GM12878 (cell line): Measurements from ENCODE around the gene ADAM15. TPM values are rescaled to one million over a fixed set of nuclear protein-coding genes. Genes with fewer than 3 reads are reported as not detected.

Experiments used
- BCL11A ChIP-seq: IDR thresholded peaks from 2 replicates; pipeline ENCODE4 v1.6.1; 2011; ENCODE audit warnings: low read depth, low read length
- BHLHE40 ChIP-seq, 2 experiments: fragments of 450-650 bp in 1 of 2; IDR thresholded peaks; 2 replicates each; pipeline ENCODE4 v1.6.1; 2011 to 2017; ENCODE audit warnings: low read depth in 2 of 2, borderline replicate concordance in 1 of 2, improper control_type of control experiment in 1 of 2, low read length in 1 of 2, mild to moderate bottlenecking in 1 of 2
- CEBPB ChIP-seq, 2 experiments: fragments of 150-350 bp in 1 of 2; IDR thresholded peaks; 2 replicates each; pipeline ENCODE4 v1.6.1; 2012 to 2014; ENCODE audit warnings: low read depth in 2 of 2, low read length in 2 of 2, borderline replicate concordance in 1 of 2, inconsistent platforms in 1 of 2
- CHD2 ChIP-seq: IDR thresholded peaks from 2 replicates; pipeline ENCODE4 v1.6.1; 2011; ENCODE audit warnings: low read depth, low read length, improper control_type of control experiment, borderline replicate concordance
- CREM ChIP-seq: IDR thresholded peaks from 2 replicates; pipeline ENCODE4 v1.6.1; 2014; ENCODE audit warnings: antibody characterized with exemption, low read depth
- EP300 ChIP-seq, 2 experiments: fragments of 150-350 bp in 1 of 2; IDR thresholded peaks; 2 replicates each; pipeline ENCODE4 v1.6.1; 2011 to 2012; ENCODE audit warnings: low read depth in 2 of 2, low read length in 2 of 2, borderline replicate concordance in 1 of 2, improper control_type of control experiment in 1 of 2, inconsistent platforms in 1 of 2; ENCODE audit not compliant: control insufficient read depth in 1 of 2
- FOS ChIP-seq: IDR thresholded peaks from 3 replicates; pipeline ENCODE4 v1.6.1; 2011; ENCODE audit warnings: borderline replicate concordance; ENCODE audit not compliant: insufficient read length; ENCODE audit errors: extremely low read depth
- HDAC2 ChIP-seq: fragments of 200-600 bp; sonication (generic); IDR thresholded peaks from 2 replicates; pipeline ENCODE4 v1.6.1; 2017
- IRF4 ChIP-seq: IDR thresholded peaks from 2 replicates; pipeline ENCODE4 v1.6.1; 2011; ENCODE audit warnings: low read depth, low read length
- IRF5 ChIP-seq: fragments of 450-650 bp; IDR thresholded peaks from 2 replicates; pipeline ENCODE4 v1.6.1; 2017; ENCODE audit warnings: borderline replicate concordance
- JUND ChIP-seq: IDR thresholded peaks from 2 replicates; pipeline ENCODE4 v1.6.1; 2012; ENCODE audit warnings: low read depth, mild to moderate bottlenecking, low read length, improper control_type of control experiment, moderate library complexity
- MXI1 ChIP-seq: fragments of 150-350 bp; IDR thresholded peaks from 2 replicates; pipeline ENCODE4 v1.6.1; 2011; ENCODE audit warnings: low read depth, mild to moderate bottlenecking, inconsistent platforms, low read length, improper control_type of control experiment
- MYB ChIP-seq: fragments of 150-350 bp; IDR thresholded peaks from 2 replicates; pipeline ENCODE4 v1.6.1; 2014; ENCODE audit warnings: mild to moderate bottlenecking, low read depth, low read length, borderline replicate concordance
- PBX3 ChIP-seq: IDR thresholded peaks from 2 replicates; pipeline ENCODE4 v1.6.1; 2011; ENCODE audit warnings: mild to moderate bottlenecking, low read depth, low read length, moderate library complexity; ENCODE audit not compliant: insufficient replicate concordance
- PRDM15 ChIP-seq: fragments of 450-650 bp; formaldehyde crosslinking; IDR thresholded peaks from 2 replicates; pipeline ENCODE4 v1.4.0; 2020; ENCODE audit warnings: mild to moderate bottlenecking, moderate library complexity
- RAD21 ChIP-seq: IDR thresholded peaks from 2 replicates; pipeline ENCODE4 v1.6.1; 2011; ENCODE audit warnings: mild to moderate bottlenecking, low read depth, low read length, moderate library complexity; ENCODE audit not compliant: insufficient read depth
- SMC3 ChIP-seq: IDR thresholded peaks from 2 replicates; pipeline ENCODE4 v1.6.1; 2011; ENCODE audit warnings: low read length, improper control_type of control experiment, borderline replicate concordance
- SP1 ChIP-seq: IDR thresholded peaks from one replicate; pipeline ENCODE4 v1.6.1; 2011; ENCODE audit warnings: low read depth, low read length
- SRF ChIP-seq, 2 experiments: IDR thresholded peaks; 2 replicates each; pipeline ENCODE4 v1.6.1; 2011; ENCODE audit warnings: low read depth in 2 of 2, low read length in 2 of 2, mild to moderate bottlenecking in 1 of 2, moderate library complexity in 1 of 2
- STAT1 ChIP-seq: fragments of 450-650 bp; conservative IDR thresholded peaks from 2 replicates; pipeline ENCODE4 v1.6.1; 2014; ENCODE audit warnings: antibody characterized with exemption, mild to moderate bottlenecking
- TBL1XR1 ChIP-seq: IDR thresholded peaks from 2 replicates; pipeline ENCODE4 v1.6.1; 2012; ENCODE audit warnings: low read depth, low read length, improper control_type of control experiment
- ZNF207 ChIP-seq: fragments of 450-650 bp; IDR thresholded peaks from 2 replicates; pipeline ENCODE4 v1.6.1; 2014; ENCODE audit warnings: antibody characterized with exemption, mild to moderate bottlenecking, borderline replicate concordance
- ZNF274 ChIP-seq: IDR thresholded peaks from one replicate; pipeline ENCODE4 v1.8.0; 2011; ENCODE audit not compliant: insufficient read length, insufficient read depth
- ZZZ3 ChIP-seq: IDR thresholded peaks from 2 replicates; pipeline ENCODE4 v1.6.1; 2011; ENCODE audit warnings: low read depth; ENCODE audit not compliant: control insufficient read depth, insufficient read length
- polyA plus RNA-seq, 11 experiments: library from polyadenylated mRNA; depleted of rRNA in 4 of 11; unstranded in 6 of 11; stranded (reverse) in 5 of 11; fragments of >200 nt; fragmentation: Nextera tagmentation in 4 of 11; fragmentation: Illumina TruSeq in 1 of 11; extraction: Ambion mirVana in 4 of 11; extraction: Trizol in 1 of 11; gene quantifications; 1 replicate in 1 of 11; 2 replicates in 10 of 11; pipeline versions ENCODE4 v1.2.1 to v1.2.3, GENCODE V29; 2011 to 2016; ENCODE audit warnings: inconsistent platforms in 2 of 11, missing spikeins in 2 of 11, low read depth in 1 of 11
- total RNA-seq, 4 experiments: library from RNA; depleted of rRNA in 3 of 4; stranded (reverse); fragments of >200 nt in 3 of 4; fragmentation: Illumina TruSeq in 1 of 4; extraction: Trizol in 1 of 4; gene quantifications; 2 replicates each; pipeline versions ENCODE4 v1.2.1 to v1.2.3, GENCODE V29; 2013 to 2021

Gene ADAM15
- total and polyA plus RNA-seq, 10 of the 15 experiments (the other 5 are each of a cell fraction or from before 2014, with no cell fraction given): 0.29 to 38.8 (median 14.7) TPM

- TF ChIP-seq FOS (no peak), ZNF207 (peak; percentile 75; the same call in 1 of the 2 replicates), MYB (0 out of 2 replicates have a peak, but pooled peaks have one; percentile 21), TBL1XR1 (no peak), EP300 (IDR thresholded peaks at IDR 0.05; ENCODE audit: borderline replicate concordance in 1 of 2, control insufficient read depth in 1 of 2, low read depth in 2 of 2, low read length in 2 of 2) (0 out of 4 replicates have a peak, but pooled peaks of 1 of the 2 experiments have one; percentile 48), JUND (no peak), PBX3 (peak; percentile 98), BHLHE40 (IDR thresholded peaks at IDR 0.05; ENCODE audit: borderline replicate concordance in 1 of 2, low read depth in 2 of 2, low read length in 1 of 2) (peak; percentile 25 to 60; a peak in 1 of 4 replicates), PRDM15 (CRISPR knock-in tag) (no peak), ZNF274 (no peak), HDAC2 (no peak), CHD2 (peak; percentile 55; the same call in 1 of the 2 replicates), RAD21 (peak; percentile 99), ZZZ3 (no peak), IRF5 (peak; percentile 2; the same call in 1 of the 2 replicates), STAT1 (0 out of 2 replicates have a peak, but pooled peaks have one; percentile 35), SRF (IDR thresholded peaks at IDR 0.05; ENCODE audit: low read depth in 2 of 2, low read length in 2 of 2) (no peak), CREM (peak; percentile 54; the same call in 1 of the 2 replicates), SMC3 (peak; percentile 96), SP1 (peak; percentile 88), IRF4 (no peak), MXI1 (peak; percentile 24), CEBPB (IDR thresholded peaks at IDR 0.05; ENCODE audit: borderline replicate concordance in 1 of 2, low read depth in 2 of 2, low read length in 2 of 2) (no peak), BCL11A (no peak)
Measured at GRCh38 chr1:155084722-155085503, 33.8 kb downstream of the ADAM15 start (continued).
